Parathyroid adenoma (tissue), 2 donors: ENCODE data around the gene ECI2.

Experiments used
- H2AFZ ChIP-seq: fragments of 300-600 bp; sonication (generic); one replicate; pipeline ENCODE4 v1.7.0; 2017; ENCODE audit warnings: antibody characterized with exemption, mild to moderate bottlenecking
- H3K27ac ChIP-seq: fragments of 300-600 bp; sonication (generic); one replicate; pipeline ENCODE4 v1.7.0; 2017
- H3K27me3 ChIP-seq: fragments of 300-600 bp; sonication (generic); one replicate; pipeline ENCODE4 v1.7.0; 2017; ENCODE audit warnings: low read length; ENCODE audit not compliant: control insufficient read depth, insufficient read depth
- H3K36me3 ChIP-seq: fragments of 300-600 bp; sonication (generic); one replicate; pipeline ENCODE4 v1.7.0; 2017; ENCODE audit warnings: low read length; ENCODE audit not compliant: control insufficient read depth, insufficient read depth
- H3K4me1 ChIP-seq: fragments of 300-600 bp; sonication (generic); one replicate; pipeline ENCODE4 v1.7.0; 2017; ENCODE audit warnings: control low read depth
- H3K4me2 ChIP-seq: fragments of 300-600 bp; sonication (generic); one replicate; pipeline ENCODE4 v1.7.0; 2017; ENCODE audit warnings: low read length
- H3K4me3 ChIP-seq: fragments of 300-600 bp; sonication (generic); one replicate; pipeline ENCODE4 v1.7.0; 2017; ENCODE audit warnings: low read depth, low read length
- H3K79me2 ChIP-seq: fragments of 300-600 bp; sonication (generic); one replicate; pipeline ENCODE4 v1.7.0; 2017; ENCODE audit warnings: control low read depth
- H3K9ac ChIP-seq: fragments of 300-600 bp; sonication (generic); one replicate; pipeline ENCODE4 v1.7.0; 2017; ENCODE audit warnings: mild to moderate bottlenecking
- H3K9me3 ChIP-seq: fragments of 300-600 bp; sonication (generic); one replicate; pipeline ENCODE4 v1.7.0; 2017; ENCODE audit warnings: low read length; ENCODE audit not compliant: control insufficient read depth
- TF ChIP-seq, protein P1 (sequence below): fragments of 300-600 bp; sonication (generic); IDR thresholded peaks from one replicate; pipeline ENCODE4 v1.7.0; 2017; ENCODE audit warnings: antibody characterized with exemption, mild to moderate bottlenecking
- donor health status: primary hyperparathyroidism.

Gene ECI2

DNA sequence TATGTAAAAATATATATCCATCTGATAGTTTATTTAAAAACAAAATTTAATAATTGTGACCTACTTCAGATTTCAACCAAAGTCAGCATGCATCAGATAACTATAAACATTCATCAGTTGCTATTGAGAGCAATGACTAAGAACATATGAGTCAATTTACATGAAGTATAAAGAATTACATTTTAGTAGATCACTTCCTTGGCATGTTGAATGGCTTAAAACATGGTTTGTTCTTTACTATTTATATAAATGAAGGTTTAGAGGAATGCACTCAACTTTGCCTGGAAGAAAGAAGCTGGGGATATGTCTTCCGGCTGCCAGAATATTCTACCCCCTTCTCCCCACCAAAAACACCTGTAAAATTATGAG is 50.1 kb downstream of the ECI2 start:
- Histone ChIP-seq H3K4me3 (no peak overlapping the region), H2AFZ (no peak overlapping the region), H3K36me3 (no peaks in the 10 kb centered on the region), H3K9me3 (no peaks in the 10 kb centered on the region), H3K79me2 (no peaks in the 10 kb centered on the region), H3K27ac (no peak overlapping the region), H3K9ac (no peak overlapping the region), H3K27me3 (no peaks in the 10 kb centered on the region), H3K4me2 (no peak overlapping the region), H3K4me1 (no peaks in the 10 kb centered on the region)
- TF ChIP-seq, protein P1, sequence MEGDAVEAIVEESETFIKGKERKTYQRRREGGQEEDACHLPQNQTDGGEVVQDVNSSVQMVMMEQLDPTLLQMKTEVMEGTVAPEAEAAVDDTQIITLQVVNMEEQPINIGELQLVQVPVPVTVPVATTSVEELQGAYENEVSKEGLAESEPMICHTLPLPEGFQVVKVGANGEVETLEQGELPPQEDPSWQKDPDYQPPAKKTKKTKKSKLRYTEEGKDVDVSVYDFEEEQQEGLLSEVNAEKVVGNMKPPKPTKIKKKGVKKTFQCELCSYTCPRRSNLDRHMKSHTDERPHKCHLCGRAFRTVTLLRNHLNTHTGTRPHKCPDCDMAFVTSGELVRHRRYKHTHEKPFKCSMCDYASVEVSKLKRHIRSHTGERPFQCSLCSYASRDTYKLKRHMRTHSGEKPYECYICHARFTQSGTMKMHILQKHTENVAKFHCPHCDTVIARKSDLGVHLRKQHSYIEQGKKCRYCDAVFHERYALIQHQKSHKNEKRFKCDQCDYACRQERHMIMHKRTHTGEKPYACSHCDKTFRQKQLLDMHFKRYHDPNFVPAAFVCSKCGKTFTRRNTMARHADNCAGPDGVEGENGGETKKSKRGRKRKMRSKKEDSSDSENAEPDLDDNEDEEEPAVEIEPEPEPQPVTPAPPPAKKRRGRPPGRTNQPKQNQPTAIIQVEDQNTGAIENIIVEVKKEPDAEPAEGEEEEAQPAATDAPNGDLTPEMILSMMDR, result no peak

GRCh38 chr6:4084444-4085331 is 50.7 kb downstream of the ECI2 start:
- Histone ChIP-seq H3K4me1 (no peaks in the 10 kb centered on the region), H3K9me3 (no peaks in the 10 kb centered on the region), H3K9ac (no peak overlapping the region), H3K27me3 (no peaks in the 10 kb centered on the region), H3K79me2 (no peaks in the 10 kb centered on the region), H2AFZ (no peak overlapping the region), H3K4me2 (no peak overlapping the region), H3K27ac (no peak overlapping the region), H3K4me3 (no peak overlapping the region), H3K36me3 (no peaks in the 10 kb centered on the region)
- TF ChIP-seq, protein P1, result no peak

DNA sequence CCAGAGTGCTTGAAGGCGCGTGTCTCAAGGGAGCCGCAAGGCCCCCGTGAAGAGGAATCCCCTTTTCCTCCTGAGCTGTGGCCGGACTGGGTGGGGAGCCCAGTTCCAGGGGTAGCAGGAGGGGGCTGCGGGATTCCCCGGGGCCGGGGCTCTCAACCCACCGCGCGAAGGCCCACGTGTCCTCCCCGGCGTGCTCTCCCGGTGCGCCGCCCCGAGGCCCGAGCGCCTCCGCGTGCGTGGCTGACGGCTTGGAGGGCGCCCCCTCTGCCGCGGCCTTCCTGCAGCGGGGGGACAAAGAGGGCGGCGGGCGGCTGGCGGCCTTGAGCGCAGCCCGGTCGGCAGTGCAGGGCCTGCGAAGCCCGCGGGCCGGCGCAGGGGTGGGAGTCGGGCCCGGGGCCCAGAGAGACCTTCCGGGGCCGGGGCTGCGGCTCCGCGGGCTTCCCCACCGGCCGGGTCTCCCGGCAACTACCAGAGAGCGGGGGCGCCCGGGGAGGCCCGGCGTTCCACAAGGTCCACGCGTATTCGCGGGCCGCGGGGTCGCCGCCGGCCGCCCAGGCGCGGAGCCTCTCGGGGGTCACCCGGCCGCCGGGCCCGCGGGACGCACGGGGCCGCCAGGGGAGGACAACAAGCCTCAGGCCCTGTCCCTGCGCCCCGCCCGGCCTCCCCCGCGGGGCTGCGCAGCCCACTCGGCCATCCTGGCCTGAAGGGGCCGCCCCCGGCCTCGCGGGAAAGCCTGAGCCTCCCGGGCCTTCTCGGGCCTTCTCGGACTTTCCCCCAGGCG is 56.5 kb downstream of the ECI2 start, which contains the start of gene FAM217A:
Gene FAM217A (minus strand): TSS at position 447 of the 781 bp plus-strand sequence. CDS start 1,723 bp downstream, outside the sequence.
- H3K27ac ChIP-seq, result no peak within 1 kb of the TSS

GRCh38 chr6:4074478-4075235 is 60.7 kb downstream of the ECI2 start:
- H3K4me2 ChIP-seq, result no peak overlapping the region
- no peak overlapping the region for H3K9ac ChIP-seq
- H3K9me3 ChIP-seq, result no peaks in the 10 kb centered on the region
- TF ChIP-seq, protein P1, result no peak
- H3K4me1 ChIP-seq, result no peaks in the 10 kb centered on the region
- H3K27ac ChIP-seq, result no peak overlapping the region
- no peaks in the 10 kb centered on the region for H3K79me2 ChIP-seq
- no peaks in the 10 kb centered on the region for H3K27me3 ChIP-seq
- no peaks in the 10 kb centered on the region for H3K36me3 ChIP-seq
- H3K4me3 ChIP-seq, result no peak overlapping the region
- H2AFZ ChIP-seq, result no peak overlapping the region

More for the DNA sequence above, 56.5 kb downstream of the ECI2 start, which contains the start of gene FAM217A:
- Histone ChIP-seq H2AFZ (peak within 1 kb of the TSS; percentile 25), H3K27me3 (no peaks in the 10 kb centered on the region), H3K4me1 (no peaks in the 10 kb centered on the region), H3K9ac (no peak within 1 kb of the TSS), H3K4me2 (no peak within 1 kb of the TSS), H3K36me3 (no peaks in the 10 kb centered on the region), H3K4me3 (no peak within 1 kb of the TSS), H3K9me3 (no peaks in the 10 kb centered on the region), H3K79me2 (no peaks in the 10 kb centered on the region)
- TF ChIP-seq, protein P1, result no peak
